Hepatocyte (in vitro differentiated cells): Measurements from ENCODE around the gene MRPL27. TPM values are rescaled to one million over a fixed set of nuclear protein-coding genes. Genes with fewer than 3 reads are reported as not detected.

ENCODE experiments used
- DNase-seq: peaks from one replicate; pipeline ENCODE4 v3.0.0-alpha.2; 2016; ENCODE audit warnings: low spot score
- H2AFZ ChIP-seq: fragments of 200-600 bp; sonication (generic); 2 replicates; pipeline ENCODE4 v1.6.0; 2016; ENCODE audit warnings: antibody characterized with exemption, mild to moderate bottlenecking
- H3K27ac ChIP-seq: fragments of 200-600 bp; sonication (generic); 2 replicates; pipeline ENCODE4 v1.5.1; 2016; ENCODE audit warnings: mild to moderate bottlenecking
- H3K27me3 ChIP-seq: fragments of 200-600 bp; sonication (generic); 2 replicates; pipeline ENCODE4 v1.6.1; 2016
- H3K36me3 ChIP-seq: fragments of 200-600 bp; sonication (generic); replicated peaks from 2 replicates; pipeline ENCODE4 v1.5.1; 2016; ENCODE audit warnings: low read depth; ENCODE audit not compliant: insufficient read depth
- H3K4me1 ChIP-seq: fragments of 200-600 bp; sonication (generic); 2 replicates; pipeline ENCODE4 v1.5.1; 2016; ENCODE audit warnings: mild to moderate bottlenecking, moderate library complexity; ENCODE audit not compliant: insufficient read depth
- H3K4me2 ChIP-seq: fragments of 200-600 bp; sonication (generic); 2 replicates; pipeline ENCODE4 v1.6.0; 2016
- H3K4me3 ChIP-seq: fragments of 200-600 bp; sonication (generic); 2 replicates; pipeline ENCODE4 v1.5.1; 2016; ENCODE audit warnings: mild to moderate bottlenecking
- H3K79me2 ChIP-seq: fragments of 200-600 bp; sonication (generic); 2 replicates; pipeline ENCODE4 v1.6.0; 2017; ENCODE audit warnings: mild to moderate bottlenecking
- H3K9me2 ChIP-seq: fragments of 200-600 bp; sonication (generic); replicated peaks from 2 replicates; pipeline ENCODE4 v1.6.0; 2017; ENCODE audit warnings: mild to moderate bottlenecking; ENCODE audit not compliant: insufficient read depth
- H3K9me3 ChIP-seq: fragments of 200-600 bp; sonication (generic); 2 replicates; pipeline ENCODE4 v1.5.1; 2016; ENCODE audit warnings: low read depth, mild to moderate bottlenecking
- H4K20me1 ChIP-seq: fragments of 200-600 bp; sonication (generic); 2 replicates; pipeline ENCODE4 v1.6.0; 2016; ENCODE audit warnings: mild to moderate bottlenecking; ENCODE audit not compliant: insufficient read depth, poor library complexity, severe bottlenecking
- EZH2 ChIP-seq: fragments of 200-600 bp; sonication (generic); IDR thresholded peaks from 2 replicates; pipeline ENCODE4 v1.6.1; 2016; ENCODE audit warnings: antibody characterized with exemption, mild to moderate bottlenecking, borderline replicate concordance
- EZH2phosphoT487 ChIP-seq: fragments of 200-600 bp; sonication (generic); IDR thresholded peaks from one replicate; pipeline ENCODE4 v1.6.1; 2018; ENCODE audit warnings: antibody characterized with exemption, mild to moderate bottlenecking, low read depth, moderate library complexity; ENCODE audit not compliant: unreplicated experiment, severe bottlenecking
- WGBS: methylation state at CpG from one replicate; pipeline ENCODE4 v1.1.6; 2016; ENCODE audit warnings: low lambda C conversion rate; ENCODE audit errors: missing lambda C conversion rate; 5-methylcytosine and 5-hydroxymethylcytosine counted together
- polyA plus RNA-seq: library from polyadenylated mRNA; unstranded; fragments of >200 nt; fragmentation: Nextera tagmentation; extraction: Ambion mirVana; gene quantifications from 2 replicates; pipeline ENCODE4 v1.2.1, GENCODE V29; 2016
- total RNA-seq: library from RNA; depleted of rRNA; stranded (reverse); fragments of >200 nt; gene quantifications from 2 replicates; pipeline ENCODE4 v1.2.3, GENCODE V29; 2014
- TF ChIP-seq, protein P1 (sequence below): fragments of 200-600 bp; sonication (generic); IDR thresholded peaks from 2 replicates; pipeline ENCODE4 v1.5.1; 2016; ENCODE audit warnings: antibody characterized with exemption, mild to moderate bottlenecking; ENCODE audit not compliant: poor library complexity

The MRPL27 gene
- total and polyA plus RNA-seq, 2 experiments from 2014 or later: 83.0 to 139 TPM

DNA sequence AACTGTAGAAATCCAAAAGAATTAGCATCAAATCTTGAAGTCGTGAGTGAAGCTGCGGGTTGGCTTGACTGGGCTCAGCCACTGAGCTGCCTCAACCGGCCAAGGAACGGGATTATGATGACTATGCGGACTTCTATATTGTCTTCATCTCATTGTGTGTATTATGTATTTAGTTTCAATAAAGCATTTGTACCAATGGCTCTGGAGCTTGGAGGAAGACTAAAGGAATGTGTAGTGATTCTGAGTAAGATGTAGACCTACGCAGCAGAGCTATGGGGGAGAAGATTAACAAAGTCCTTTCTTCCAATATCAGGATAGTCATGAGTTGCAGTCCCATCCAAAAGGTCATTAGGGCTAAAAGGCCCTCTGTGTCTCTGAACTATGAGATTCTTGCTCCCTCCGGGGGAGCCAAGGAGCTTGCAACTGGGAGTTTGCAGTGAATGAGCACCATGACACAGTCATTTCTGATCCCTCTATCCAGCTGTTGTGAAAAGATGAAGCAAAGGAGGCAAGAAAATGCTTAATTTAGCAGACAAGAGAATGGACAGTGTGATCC, 8.4 kb upstream of the MRPL27 start:
- no peaks in the 10 kb centered on the region for H3K36me3 ChIP-seq
- H3K9me3 ChIP-seq: no peaks in the 10 kb centered on the region
- H3K27ac ChIP-seq: no peak overlapping the region
- no peaks in the 10 kb centered on the region for H3K79me2 ChIP-seq
- H3K9me2 ChIP-seq: no peaks in the 10 kb centered on the region
- no peak overlapping the region for H3K4me2 ChIP-seq
- WGBS: 95% methylated on average over 7 of the region's 7 CpGs
- H3K4me3 ChIP-seq: no peak overlapping the region
- no peak for TF ChIP-seq EZH2
- TF ChIP-seq EZH2phosphoT487: no peak
- TF ChIP-seq, protein P1, sequence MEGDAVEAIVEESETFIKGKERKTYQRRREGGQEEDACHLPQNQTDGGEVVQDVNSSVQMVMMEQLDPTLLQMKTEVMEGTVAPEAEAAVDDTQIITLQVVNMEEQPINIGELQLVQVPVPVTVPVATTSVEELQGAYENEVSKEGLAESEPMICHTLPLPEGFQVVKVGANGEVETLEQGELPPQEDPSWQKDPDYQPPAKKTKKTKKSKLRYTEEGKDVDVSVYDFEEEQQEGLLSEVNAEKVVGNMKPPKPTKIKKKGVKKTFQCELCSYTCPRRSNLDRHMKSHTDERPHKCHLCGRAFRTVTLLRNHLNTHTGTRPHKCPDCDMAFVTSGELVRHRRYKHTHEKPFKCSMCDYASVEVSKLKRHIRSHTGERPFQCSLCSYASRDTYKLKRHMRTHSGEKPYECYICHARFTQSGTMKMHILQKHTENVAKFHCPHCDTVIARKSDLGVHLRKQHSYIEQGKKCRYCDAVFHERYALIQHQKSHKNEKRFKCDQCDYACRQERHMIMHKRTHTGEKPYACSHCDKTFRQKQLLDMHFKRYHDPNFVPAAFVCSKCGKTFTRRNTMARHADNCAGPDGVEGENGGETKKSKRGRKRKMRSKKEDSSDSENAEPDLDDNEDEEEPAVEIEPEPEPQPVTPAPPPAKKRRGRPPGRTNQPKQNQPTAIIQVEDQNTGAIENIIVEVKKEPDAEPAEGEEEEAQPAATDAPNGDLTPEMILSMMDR: no peak
- DNase-seq: no peak
- H2AFZ ChIP-seq: no peak overlapping the region
- H3K4me1 ChIP-seq: no peaks in the 10 kb centered on the region
- no peaks in the 10 kb centered on the region for H4K20me1 ChIP-seq
- H3K27me3 ChIP-seq: no peaks in the 10 kb centered on the region

DNA sequence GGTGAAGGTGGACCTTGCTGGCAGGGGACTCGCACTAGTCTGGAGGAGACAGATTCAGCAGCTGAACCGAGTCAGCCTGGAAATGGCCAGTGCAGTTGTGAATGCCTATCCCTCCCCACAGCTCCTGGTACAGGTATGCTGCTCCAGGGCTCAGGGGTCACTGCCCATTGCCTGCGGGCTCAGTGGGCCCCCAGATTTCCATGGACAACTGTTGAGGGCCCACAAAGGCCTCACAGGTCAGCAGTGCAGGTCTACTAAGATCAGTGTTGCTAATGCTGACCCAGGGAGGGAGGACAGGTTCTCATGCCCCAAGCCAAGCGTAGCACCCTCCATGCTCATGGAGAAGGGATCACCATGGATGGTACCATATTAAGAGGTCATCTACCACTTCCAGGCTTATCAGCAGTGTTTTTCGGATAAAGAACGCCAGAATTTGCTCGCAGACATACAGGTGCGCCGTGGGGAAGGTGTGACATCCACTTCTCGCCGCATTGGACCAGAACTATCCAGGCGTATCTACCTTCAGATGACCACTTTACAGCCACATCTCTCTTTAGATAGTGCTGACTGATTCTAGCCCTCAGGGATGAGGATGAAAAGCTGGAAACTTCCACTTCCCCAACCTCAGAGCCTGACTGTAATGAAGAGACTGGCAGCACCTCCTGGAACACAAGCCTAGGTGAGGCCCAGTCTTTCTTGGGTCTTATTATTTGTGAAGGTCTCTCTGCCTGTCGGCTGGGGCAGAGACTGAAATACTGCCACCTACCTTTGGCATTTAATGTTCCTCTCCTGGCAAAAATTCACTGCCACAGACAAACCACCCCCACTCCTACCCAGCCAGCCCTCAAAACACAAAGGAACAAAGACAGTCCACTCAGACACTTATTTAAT, 7.6 kb upstream of the MRPL27 start:
- no peaks in the 10 kb centered on the region for H4K20me1 ChIP-seq
- no peaks in the 10 kb centered on the region for H3K36me3 ChIP-seq
- H2AFZ ChIP-seq: no peak overlapping the region
- WGBS: 97% methylated on average over 13 of the region's 13 CpGs
- H3K79me2 ChIP-seq: no peaks in the 10 kb centered on the region
- H3K4me2 ChIP-seq: no peak overlapping the region
- no peaks in the 10 kb centered on the region for H3K4me1 ChIP-seq
- no peaks in the 10 kb centered on the region for H3K9me2 ChIP-seq
- no peaks in the 10 kb centered on the region for H3K9me3 ChIP-seq
- no peak for DNase-seq
- TF ChIP-seq, protein P1: no peak
- TF ChIP-seq EZH2phosphoT487 (no peak), EZH2 (no peak)
- no peaks in the 10 kb centered on the region for H3K27me3 ChIP-seq
- no peak overlapping the region for H3K27ac ChIP-seq
- H3K4me3 ChIP-seq: no peak overlapping the region

DNA sequence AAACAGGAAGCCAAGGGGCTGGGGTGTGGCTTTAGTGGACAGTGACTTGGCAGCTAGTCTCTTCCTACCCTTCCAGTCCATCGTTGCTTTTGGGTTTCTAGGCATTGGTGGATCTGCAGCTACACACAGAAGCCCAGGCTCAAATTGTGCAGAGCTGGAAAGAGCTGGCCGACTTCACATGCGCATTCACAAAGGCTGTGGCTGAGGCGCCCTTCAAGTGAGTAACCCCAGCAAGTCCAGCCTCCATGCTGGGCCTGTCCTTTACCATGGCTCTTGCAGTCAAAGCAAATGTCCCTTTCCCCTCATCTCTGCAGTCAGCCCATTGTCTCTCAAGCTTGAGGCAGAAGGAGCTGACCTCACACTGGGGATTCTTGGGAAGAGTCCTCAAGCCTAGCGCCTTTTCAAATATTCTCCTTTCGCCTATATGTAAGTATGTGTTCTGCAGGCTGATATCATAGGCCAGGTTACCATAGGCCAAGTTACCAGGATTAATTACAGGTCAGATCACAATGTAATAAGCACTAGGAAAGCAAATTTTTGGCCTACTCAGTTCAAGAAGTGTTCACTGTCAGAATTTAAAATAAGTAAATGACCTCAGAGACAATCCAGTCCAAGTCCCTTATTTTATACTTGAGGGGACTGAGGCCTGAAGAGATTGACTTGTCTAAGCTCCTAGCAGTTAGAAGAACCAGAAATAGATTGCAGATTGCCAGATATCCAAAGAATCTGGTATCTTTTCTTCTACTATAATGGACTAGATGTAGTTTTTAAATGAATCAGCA, 6.6 kb upstream of the MRPL27 start:
- Histone ChIP-seq H3K36me3 (no peaks in the 10 kb centered on the region), H3K4me2 (no peak overlapping the region), H3K4me3 (no peak overlapping the region), H3K4me1 (no peaks in the 10 kb centered on the region), H3K27ac (no peak overlapping the region), H3K9me3 (no peaks in the 10 kb centered on the region), H3K9me2 (no peaks in the 10 kb centered on the region), H3K79me2 (no peaks in the 10 kb centered on the region), H2AFZ (no peak overlapping the region), H3K27me3 (no peaks in the 10 kb centered on the region), H4K20me1 (no peaks in the 10 kb centered on the region)
- WGBS: 93% methylated on average over 6 of the region's 6 CpGs
- TF ChIP-seq, protein P1: no peak
- no peak for TF ChIP-seq EZH2phosphoT487
- TF ChIP-seq EZH2: no peak
- no peak for DNase-seq
